Dedifferentiated amniotic fluid mesenchymal stem cell (primary cell): ENCODE data around the gene ARL11.

Source experiments
- DNase-seq: peaks from one replicate; pipeline ENCODE4 v3.0.0-alpha.2; 2016; ENCODE audit errors: extremely low spot score

ARL11 gene

DNA sequence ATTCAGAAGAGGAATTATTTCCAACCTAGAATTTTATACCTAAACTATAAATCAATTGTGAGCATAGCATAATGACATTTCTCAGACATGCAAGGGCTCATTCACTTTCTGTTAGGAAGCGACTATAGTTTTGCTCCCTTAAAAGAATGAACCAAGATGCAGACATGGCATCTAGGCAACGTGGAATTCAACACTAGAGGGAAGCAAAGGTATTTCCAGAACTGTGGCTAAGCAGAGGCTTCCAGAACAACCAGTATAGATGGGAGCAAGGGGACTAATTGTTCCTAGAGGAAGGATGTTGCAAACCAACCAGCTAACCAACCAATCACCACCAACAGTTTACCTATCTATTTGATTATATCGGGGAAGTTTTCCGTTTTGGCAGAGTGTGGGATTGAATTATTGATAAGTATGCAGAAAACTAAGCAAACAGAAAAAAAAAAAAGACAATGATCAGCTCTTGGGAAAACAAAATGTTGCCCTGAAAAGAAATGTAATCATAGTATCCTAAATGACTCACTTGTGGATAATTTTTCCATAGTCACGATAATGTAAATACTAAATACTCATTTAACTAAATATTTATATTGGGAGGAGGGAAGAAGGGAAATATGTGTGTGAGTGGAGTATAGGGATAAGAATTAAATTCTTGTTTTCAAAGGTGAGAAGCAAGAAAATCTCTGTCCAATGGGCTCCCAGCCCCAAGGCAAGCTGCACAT, 21.1 kb downstream of the ARL11 start:
- DNase-seq, result no peak

DNA sequence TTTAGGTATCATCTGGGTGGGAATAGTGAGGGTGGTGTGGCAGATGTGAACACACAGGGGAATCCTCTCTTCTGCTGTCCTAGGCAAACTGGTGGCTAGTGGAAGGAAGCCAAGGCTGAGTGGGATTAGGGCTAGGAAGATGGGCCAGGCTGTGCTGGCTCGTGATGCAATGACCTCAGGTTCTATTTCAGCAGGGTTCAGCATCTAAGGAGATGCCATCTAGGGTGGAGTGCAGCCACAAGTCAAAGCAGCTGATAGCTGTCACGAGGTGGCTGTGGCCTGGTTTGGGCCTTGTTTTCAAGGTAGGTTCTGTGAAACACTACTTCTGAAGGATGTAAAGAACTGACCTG, 21.6 kb downstream of the ARL11 start:
- DNase-seq, result no peak

DNA sequence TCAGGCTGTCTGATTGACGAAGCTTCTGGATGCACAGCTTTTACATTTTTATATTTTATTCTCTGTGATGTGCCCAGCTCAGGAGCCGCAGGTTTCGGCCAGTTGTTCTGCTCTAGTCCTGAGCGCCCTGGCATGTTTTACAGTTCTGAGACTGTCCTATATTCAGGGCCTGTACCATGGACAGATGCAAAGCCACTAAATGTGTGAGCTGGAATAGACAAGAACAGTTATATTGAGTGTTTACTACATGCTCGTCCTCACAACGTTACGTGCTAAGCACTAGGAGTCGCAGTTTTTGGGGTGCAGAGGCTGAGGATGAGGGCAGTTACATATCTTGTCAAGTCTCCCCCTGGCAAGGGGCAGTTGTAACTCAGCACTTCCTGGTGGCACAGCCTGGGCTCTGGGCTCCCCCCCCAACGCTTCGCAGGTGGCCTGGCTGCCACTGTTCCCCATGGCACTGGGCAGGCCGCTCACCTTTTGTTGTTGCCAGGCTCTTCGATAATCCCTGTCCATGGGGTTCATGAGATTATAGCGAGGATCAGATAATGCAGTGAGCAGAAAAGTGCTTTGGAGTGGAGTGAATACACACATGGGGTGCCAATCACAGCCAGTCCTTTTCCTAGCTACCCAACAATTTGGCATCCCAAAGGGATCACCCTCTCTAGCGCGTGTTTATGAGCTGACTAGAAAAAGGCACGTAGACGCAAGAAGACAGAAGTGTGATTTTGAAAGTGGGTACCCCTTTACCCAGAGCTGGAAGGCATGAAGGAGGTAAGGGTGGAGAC, 23.5 kb downstream of the ARL11 start:
- DNase-seq, result no peak

DNA sequence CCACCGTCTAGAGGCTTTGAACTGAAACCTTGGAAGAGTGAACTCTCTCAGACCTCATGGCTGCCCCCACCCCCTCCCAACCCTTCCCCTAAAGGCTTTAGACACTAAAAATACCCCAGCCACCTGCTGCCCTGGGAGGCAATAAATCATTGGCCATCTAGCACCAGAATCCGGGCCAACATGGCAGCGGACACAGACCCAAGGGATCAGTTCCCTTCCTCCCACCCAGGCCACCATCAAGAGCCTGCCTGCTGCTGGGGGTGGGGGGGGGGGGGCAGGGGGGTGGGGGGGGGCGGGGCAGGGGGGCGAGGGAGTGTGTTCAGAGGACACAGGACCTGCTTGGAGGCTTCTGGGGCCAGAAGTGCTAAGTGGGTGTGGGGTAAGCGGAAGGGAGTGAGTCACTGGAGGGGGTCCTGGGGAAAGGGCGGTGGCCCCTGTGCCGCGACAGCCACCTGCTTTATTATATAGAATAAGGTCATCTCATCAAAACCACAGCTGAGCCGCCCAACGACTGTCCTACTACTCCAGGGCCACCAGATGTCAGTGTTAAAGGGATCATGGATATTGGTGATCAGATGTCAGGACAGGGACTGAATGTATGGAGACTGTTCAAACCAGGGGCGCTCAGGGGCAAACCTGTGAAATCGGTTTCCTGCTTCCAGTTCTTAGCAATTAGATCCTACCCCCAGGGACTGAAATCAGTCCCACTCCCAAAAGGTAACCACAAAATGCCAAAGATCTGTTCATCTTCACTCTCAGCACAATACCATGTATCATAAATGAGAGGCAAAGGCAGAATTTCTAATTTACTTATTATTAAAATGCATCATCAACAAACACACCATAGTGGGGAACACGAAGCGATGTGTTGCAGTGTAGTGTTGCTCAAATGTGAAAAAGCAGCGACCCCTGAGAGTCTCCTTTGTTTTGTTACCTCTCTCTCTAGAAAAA, 24.3 kb downstream of the ARL11 start:
- DNase-seq, result no peak

DNA sequence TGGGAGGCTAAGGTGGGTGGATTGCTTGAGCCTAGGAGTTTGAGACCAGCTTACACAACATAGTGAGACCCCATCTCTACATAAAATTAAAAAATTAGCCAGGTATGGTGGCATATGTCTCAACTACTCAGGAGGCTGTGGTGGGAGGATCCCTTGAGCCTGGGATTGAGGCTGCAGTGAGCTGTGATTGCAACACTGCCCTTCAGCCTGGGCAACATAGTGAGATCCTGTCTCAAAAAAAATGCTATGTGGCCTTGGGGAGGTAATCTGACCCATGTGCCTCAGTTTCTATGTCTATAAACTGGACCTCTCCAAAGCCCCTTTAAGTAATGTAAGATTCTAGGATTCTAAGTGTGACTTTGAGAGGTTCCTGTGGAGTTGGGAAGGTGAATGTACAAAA, 25.2 kb downstream of the ARL11 start:
- DNase-seq, result no peak

DNA sequence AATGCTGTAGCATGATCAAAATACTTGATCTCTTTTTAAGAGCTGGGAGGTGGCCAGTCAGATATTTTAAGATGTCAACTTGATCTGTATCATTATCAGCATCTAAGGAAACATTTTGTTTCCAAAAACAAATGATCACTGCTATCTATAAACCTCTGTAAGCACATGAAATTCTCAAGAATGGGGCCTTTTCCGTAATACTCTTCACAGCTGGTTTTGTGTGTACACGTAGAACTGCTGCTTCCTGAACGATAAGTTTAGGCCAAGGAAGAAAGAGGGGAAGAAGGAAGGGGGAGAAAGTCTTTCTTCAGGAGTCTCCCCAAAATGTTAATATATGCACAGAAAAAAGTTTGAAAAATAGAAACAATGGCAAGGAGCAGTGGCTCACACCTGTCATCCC, 25.7 kb downstream of the ARL11 start:
- no peak for DNase-seq

DNA sequence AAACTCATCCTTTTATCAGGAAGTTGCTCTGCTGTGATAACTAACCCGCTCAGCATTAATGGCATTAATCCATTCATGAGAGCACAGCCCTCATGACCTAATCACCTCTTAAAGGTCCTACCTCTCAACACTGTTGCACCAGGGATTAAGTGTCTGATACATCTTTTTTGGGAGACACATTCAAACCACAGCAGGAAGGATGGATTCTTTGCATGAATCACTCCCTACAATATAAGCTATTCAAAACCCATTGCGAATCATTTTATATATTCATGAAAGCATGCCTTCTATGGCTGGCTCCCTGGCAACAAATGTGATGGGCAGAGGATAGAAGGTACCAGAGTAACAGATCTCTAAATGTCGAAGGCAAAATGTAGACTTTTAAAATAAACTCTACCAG, 27.6 kb downstream of the ARL11 start:
- no peak for DNase-seq

DNA sequence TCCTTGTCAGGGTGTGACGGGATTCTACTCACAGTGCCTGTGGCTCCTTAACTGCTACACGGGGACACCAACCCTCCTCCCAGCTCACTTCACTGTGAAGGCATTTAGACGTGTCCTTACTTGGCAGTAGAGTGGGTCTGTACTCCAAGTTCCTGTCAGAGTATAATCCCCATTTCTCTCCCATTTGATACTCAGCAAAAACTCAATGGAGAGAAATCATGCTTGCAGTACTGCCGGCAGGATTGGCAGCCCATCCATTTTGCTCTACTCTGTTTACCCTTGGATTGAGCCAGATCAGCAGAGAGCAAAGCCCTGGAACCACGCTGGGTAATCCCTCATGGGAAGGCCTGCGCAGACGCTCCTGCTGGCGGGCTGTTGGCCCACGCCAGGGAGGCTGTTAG, 28.9 kb downstream of the ARL11 start:
- no peak for DNase-seq

DNA sequence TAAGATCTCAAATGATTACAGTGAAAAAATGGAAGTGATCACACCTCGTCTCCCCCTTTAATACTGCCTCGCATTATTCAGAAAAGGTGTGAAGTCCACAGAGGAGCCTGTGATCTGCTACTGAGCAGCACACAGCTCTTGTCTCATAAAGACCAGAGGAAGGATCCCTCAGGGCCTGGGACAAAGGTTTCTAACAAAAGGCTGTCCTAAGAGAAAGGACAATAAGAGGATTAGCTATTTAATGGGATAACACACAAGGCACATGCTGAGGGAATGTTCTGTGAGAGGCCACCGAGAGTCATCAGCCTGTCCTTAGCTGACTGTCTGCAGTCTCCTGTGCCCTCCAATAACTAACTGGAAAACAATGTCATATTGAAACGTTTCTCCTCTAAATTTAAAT, 36.3 kb downstream of the ARL11 start:
- no peak for DNase-seq

DNA sequence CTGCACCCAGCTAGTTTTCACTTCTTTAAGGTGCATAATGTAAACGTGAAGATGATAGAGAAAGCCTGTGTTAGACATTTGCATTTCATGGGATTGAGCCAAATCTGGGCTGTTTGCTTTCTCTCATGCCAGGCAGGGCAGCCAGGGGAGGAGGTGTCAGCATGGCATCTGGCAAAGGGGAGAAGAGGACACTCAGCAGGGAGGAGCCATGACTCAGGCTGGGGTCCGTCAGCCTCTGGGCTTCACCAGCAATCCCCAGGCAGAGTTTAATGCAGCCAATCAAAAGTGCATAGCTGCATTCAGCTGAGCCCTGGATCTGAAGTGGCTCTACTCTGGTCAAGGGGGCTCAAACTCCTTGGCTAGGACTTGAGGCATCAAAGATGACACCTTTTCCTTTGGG, 39.5 kb downstream of the ARL11 start:
- DNase-seq, result no peak

DNA sequence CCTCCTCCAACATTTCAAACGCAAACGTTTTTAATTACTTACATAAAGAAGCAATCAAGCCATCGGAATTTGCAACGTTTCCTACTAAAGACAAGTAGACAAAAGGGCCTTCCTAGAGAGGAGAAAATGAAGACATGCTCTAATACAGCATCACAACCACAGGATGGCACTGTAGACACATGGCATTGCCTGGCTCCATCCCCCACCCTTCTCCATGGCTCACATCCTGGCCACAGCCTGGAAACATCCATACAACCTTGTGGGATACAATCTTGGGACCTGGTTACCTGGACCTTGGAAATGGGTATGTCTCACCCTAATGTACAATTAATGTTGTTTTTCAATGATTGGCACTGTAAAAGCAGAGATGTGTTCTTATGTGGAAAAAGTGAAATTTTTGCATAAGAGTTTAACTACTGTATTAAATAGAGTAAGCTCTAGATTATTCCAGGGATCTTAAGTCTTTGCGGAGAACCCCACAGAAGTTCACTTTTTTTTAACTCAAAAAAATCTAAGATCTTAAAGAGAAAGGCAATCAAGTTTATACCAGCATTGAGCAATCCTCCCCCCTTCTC, 41.5 kb downstream of the ARL11 start:
- DNase-seq, result peak; percentile 39

DNA sequence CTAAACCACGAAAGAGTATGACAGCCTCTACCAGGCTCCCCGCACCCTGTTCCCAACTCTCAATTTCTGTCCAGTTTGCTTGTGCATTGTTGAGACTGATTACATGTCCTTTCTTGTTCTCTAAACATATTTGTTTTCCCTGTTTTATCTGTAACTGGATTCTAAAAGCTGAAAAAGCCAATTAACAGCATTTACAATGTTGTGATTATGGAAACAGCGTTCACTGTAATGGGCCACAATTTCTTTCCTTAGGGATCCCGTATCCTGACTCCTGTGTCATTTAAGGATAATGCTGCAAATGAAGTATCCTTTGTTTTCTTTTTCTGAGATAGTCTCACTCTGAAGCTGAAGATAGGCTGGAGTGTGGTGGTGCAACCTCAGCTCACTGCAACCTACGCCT, 42.5 kb downstream of the ARL11 start:
- no peak for DNase-seq

DNA sequence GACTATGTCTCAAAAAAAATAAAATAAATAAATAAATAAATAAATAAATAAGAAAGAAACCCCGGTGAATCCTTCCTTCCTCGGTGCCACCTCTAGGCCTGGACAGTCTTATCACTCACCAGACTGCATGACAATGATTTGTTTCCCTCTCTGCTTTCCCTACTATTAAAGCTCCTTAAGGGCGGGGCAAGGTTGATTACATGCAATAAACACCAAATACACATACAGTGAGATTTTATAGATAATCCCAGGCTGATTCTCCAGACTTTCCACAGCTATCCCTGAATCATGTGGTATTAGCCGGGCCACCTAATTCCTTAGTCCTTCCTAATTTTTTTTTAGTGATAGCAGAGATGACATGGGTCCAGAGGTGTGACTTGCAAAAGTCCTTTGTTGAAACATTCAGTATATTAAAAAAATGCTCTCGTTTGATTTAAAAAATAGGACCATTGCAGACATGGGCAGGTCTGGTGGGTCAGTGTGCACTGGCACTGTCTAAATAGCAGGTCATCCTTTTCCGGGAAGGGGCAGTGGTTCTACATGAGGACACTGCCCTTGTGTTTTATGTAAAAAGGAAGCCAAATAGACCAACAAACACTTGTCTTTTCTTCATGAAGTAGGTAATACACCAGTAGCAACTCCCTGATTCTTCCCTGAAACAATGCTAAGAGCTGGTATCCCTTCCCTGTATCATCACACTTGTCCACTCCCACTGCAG, 48.4 kb downstream of the ARL11 start:
- no peak for DNase-seq

DNA sequence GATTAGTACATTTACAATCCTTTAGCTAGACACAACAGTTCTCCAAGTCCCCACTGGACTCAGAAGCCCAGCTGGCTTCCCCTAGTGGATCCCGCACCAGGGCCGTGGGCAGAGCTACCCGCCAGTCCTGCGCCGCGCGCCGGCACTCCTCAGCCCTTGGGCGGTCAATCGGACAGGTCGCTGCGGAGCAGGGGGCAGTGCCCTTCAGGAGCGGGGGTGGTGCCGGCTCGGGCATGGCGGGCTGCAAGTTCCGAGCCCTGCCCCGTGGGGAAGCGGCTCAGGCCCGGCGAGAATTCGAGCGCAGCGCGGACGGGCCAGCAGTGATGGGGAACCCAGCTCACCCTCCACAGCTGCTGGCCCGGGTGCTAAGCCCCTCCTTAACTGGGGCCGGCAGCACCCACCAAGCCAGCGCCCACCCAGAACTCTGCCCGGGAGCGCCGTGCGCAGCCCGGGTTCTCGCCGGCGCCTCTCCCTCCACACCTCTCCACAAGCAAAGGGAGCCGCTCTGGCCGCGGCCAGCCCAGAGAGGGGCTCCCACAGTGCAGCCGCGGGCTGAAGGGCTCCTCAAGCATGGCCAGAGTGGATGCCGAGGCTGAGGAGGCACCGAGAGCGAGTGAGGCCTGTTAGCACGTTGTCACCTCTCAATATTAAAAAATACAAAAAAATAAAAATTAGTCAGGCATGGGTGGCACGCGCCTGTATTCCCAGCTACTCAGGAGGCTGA, 50.0 kb downstream of the ARL11 start:
- DNase-seq, result no peak

DNA sequence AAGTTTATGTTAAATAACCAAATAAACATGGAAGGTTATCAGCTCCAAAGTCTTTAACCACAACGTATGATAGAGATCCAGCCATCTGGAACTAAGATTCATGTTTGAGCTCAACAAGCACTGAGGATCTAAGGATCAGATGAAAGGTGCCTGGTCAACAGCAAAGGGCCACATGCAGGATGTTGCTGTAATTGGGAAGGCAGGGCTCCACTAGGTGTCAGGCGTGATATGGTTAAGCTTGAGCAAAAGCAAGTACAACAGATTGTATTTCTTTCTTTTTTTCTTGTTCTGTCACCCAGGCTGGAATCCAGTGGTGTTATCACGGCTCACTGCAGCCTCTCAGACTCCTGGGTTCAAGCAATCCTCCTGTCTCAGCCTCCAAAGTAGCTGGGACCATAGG, 50.9 kb downstream of the ARL11 start:
- peak; percentile 22 for DNase-seq

DNA sequence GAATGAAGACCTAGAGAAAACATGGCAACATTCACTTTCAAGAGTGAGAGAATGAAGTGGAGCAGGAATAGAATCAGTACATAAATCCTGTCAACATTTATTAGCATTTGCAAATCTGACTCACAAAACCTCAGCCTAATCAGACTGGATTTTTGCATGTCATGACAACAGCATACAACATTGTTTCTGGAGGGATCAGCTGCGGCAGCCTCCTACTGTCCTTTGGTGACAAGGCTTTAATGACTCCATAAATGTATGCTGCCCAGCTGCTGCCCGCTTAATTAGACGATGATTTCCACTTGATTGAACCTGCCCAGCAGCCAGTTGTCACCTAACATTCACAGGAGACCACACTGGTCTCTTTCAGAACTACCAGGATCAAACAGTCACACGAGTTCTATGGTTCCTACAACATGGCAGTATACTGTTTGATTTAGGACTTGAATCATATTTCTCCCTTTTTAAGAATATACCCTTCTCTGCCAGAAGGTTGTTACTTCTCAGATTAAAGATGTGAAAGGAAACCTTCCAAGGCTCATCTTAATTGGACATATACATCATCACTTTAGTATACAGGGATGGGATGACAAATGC, 53.6 kb downstream of the ARL11 start:
- DNase-seq, result no peak
